Parathyroid adenoma (tissue), 2 donors: Measurements from ENCODE around the gene PDE7B.

Experiments used
- H2AFZ ChIP-seq: fragments of 300-600 bp; sonication (generic); one replicate; pipeline ENCODE4 v1.7.0; 2017; ENCODE audit warnings: antibody characterized with exemption, mild to moderate bottlenecking
- H3K27ac ChIP-seq: fragments of 300-600 bp; sonication (generic); one replicate; pipeline ENCODE4 v1.7.0; 2017
- H3K27me3 ChIP-seq: fragments of 300-600 bp; sonication (generic); one replicate; pipeline ENCODE4 v1.7.0; 2017; ENCODE audit warnings: low read length; ENCODE audit not compliant: control insufficient read depth, insufficient read depth
- H3K36me3 ChIP-seq: fragments of 300-600 bp; sonication (generic); one replicate; pipeline ENCODE4 v1.7.0; 2017; ENCODE audit warnings: low read length; ENCODE audit not compliant: control insufficient read depth, insufficient read depth
- H3K4me1 ChIP-seq: fragments of 300-600 bp; sonication (generic); one replicate; pipeline ENCODE4 v1.7.0; 2017; ENCODE audit warnings: control low read depth
- H3K4me2 ChIP-seq: fragments of 300-600 bp; sonication (generic); one replicate; pipeline ENCODE4 v1.7.0; 2017; ENCODE audit warnings: low read length
- H3K4me3 ChIP-seq: fragments of 300-600 bp; sonication (generic); one replicate; pipeline ENCODE4 v1.7.0; 2017; ENCODE audit warnings: low read depth, low read length
- H3K79me2 ChIP-seq: fragments of 300-600 bp; sonication (generic); one replicate; pipeline ENCODE4 v1.7.0; 2017; ENCODE audit warnings: control low read depth
- H3K9ac ChIP-seq: fragments of 300-600 bp; sonication (generic); one replicate; pipeline ENCODE4 v1.7.0; 2017; ENCODE audit warnings: mild to moderate bottlenecking
- H3K9me3 ChIP-seq: fragments of 300-600 bp; sonication (generic); one replicate; pipeline ENCODE4 v1.7.0; 2017; ENCODE audit warnings: low read length; ENCODE audit not compliant: control insufficient read depth
- TF ChIP-seq, protein P1 (sequence below): fragments of 300-600 bp; sonication (generic); IDR thresholded peaks from one replicate; pipeline ENCODE4 v1.7.0; 2017; ENCODE audit warnings: antibody characterized with exemption, mild to moderate bottlenecking
- donor health status: primary hyperparathyroidism.

The PDE7B gene

DNA sequence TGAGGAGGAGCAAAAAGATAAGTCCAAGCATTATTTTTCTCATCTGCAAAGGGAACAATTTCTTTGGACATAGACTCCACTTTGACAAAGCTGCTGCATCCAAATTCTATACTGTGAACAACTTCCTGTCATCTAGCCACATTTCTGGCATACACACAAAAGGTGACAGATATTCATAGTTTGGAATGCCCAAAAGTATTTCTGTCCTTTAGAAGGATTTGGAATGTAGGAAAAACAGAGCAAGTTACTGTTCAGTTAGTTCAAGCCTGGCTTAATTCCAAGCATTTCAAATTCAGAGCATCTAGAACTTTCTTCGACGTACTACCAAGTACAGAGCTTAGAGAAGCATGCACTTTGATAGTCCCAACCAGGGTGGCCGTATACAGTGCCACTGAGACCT is 134.0 kb downstream of the PDE7B start:
- Histone ChIP-seq H2AFZ (no peak overlapping the region), H3K27ac (no peak overlapping the region), H3K4me3 (no peak overlapping the region), H3K4me1 (no peaks in the 10 kb centered on the region), H3K36me3 (no peaks in the 10 kb centered on the region), H3K79me2 (no peaks in the 10 kb centered on the region), H3K9ac (no peak overlapping the region), H3K27me3 (no peaks in the 10 kb centered on the region), H3K4me2 (no peak overlapping the region), H3K9me3 (no peaks in the 10 kb centered on the region)
- TF ChIP-seq, protein P1, sequence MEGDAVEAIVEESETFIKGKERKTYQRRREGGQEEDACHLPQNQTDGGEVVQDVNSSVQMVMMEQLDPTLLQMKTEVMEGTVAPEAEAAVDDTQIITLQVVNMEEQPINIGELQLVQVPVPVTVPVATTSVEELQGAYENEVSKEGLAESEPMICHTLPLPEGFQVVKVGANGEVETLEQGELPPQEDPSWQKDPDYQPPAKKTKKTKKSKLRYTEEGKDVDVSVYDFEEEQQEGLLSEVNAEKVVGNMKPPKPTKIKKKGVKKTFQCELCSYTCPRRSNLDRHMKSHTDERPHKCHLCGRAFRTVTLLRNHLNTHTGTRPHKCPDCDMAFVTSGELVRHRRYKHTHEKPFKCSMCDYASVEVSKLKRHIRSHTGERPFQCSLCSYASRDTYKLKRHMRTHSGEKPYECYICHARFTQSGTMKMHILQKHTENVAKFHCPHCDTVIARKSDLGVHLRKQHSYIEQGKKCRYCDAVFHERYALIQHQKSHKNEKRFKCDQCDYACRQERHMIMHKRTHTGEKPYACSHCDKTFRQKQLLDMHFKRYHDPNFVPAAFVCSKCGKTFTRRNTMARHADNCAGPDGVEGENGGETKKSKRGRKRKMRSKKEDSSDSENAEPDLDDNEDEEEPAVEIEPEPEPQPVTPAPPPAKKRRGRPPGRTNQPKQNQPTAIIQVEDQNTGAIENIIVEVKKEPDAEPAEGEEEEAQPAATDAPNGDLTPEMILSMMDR = no peak

DNA sequence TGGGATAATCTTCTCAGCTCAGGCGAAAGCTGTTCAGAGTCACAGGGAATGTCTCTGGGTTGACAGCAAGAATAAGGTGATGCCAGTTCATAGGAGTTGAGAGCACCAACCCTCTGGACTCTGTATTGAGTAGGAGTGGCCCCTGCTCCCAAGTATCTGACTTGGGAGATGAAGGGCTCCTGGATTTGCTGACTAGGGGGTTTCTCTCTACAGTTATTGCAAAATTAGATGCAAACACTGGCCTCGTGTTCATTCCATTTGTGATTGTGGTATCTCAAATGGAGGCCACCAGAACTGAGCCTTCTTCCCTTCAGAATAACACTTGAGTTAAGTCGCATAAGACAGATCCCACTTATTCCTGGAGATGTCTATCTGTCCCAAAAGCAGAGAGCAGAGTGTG is 135.7 kb downstream of the PDE7B start:
- Histone ChIP-seq H2AFZ (no peak overlapping the region), H3K36me3 (no peaks in the 10 kb centered on the region)

DNA sequence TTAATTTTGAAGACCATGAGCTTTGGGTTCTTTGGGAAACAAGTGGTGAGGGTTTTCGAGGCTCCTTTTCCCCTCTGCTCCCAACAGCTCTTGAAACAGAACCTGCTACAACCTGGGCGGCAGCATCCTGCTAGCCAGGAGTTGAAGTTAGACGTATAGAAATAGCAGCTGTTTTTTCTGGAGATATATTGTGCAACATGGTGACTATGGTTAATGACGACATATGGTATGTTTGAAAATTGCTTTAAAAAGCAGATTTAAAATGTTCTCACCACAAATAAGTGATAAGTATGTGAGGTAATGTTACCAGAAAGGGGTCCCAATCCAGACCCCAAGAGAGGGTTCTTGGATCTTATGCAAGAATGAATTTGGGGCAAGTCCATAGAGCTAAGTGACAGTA is 138.9 kb downstream of the PDE7B start:
- no peak overlapping the region for H3K27ac ChIP-seq
- no peak overlapping the region for H2AFZ ChIP-seq
- H3K27me3 ChIP-seq = no peaks in the 10 kb centered on the region
- no peaks in the 10 kb centered on the region for H3K4me1 ChIP-seq
- H3K79me2 ChIP-seq = no peaks in the 10 kb centered on the region
- no peak overlapping the region for H3K9ac ChIP-seq
- no peak overlapping the region for H3K4me2 ChIP-seq
- TF ChIP-seq, protein P1 = no peak
- no peaks in the 10 kb centered on the region for H3K9me3 ChIP-seq
- H3K36me3 ChIP-seq = no peaks in the 10 kb centered on the region
- H3K4me3 ChIP-seq = no peak overlapping the region

More for the DNA sequence above, 135.7 kb downstream of the PDE7B start:
- no peaks in the 10 kb centered on the region for H3K9me3 ChIP-seq
- H3K9ac ChIP-seq = no peak overlapping the region
- no peak overlapping the region for H3K4me3 ChIP-seq
- H3K79me2 ChIP-seq = no peaks in the 10 kb centered on the region
- H3K4me2 ChIP-seq = no peak overlapping the region
- H3K27me3 ChIP-seq = no peaks in the 10 kb centered on the region
- no peaks in the 10 kb centered on the region for H3K4me1 ChIP-seq
- H3K27ac ChIP-seq = no peak overlapping the region
- TF ChIP-seq, protein P1 = no peak

DNA sequence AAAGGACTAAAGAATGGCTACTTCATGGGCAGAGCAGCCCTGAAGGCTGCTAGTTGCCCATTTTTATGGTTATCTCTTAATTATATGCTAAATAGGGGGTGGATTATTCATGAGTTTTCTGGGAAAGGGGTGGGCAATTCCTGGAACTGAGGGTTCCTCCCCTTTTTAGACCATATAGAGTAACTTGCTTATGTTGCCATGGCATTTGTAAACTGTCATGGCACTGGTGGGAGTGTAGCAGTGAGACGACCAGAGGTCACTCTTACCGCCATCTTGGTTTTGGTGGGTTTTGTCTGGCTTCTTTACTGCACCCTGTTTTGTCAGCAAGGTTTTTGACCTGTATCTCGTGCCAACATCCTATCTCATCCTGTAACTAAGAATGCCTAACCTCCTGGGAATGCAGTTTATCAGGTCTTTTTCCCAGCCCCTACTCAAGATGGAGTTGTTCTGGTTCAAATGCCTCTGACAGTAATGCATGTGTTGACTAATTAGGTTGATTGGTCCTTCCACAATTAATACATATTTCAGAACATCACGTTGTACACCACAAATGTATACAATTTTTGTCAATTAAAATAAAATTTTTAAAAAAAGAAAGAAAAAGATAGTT is 139.5 kb downstream of the PDE7B start:
- Histone ChIP-seq H3K4me3 (no peak overlapping the region), H3K9me3 (no peaks in the 10 kb centered on the region), H3K4me1 (no peaks in the 10 kb centered on the region), H3K79me2 (no peaks in the 10 kb centered on the region), H3K9ac (no peak overlapping the region), H3K36me3 (no peaks in the 10 kb centered on the region), H3K4me2 (no peak overlapping the region), H3K27ac (no peak overlapping the region), H3K27me3 (no peaks in the 10 kb centered on the region), H2AFZ (no peak overlapping the region)
- TF ChIP-seq, protein P1 = no peak

DNA sequence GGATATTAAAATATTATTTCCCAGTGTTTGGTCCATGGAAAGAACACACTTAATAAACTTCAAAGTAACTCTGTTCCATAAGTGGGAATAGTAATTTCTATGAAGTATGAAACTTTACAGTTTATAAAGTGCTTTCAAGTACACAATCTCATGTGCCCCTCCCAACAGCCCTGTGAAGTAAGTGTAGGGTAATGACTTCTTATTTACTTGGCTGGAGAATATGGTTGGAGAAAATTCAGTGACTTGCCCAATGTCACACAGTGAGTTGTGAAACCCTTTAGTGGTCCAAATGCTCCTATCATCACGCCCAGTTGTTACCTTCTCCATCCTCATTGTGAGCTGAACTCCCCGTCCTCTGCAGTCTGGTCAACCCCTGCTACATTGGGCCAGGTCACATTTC is 141.2 kb downstream of the PDE7B start:
- Histone ChIP-seq H3K4me1 (no peaks in the 10 kb centered on the region), H3K27ac (no peak overlapping the region), H3K79me2 (no peaks in the 10 kb centered on the region), H2AFZ (no peak overlapping the region), H3K9me3 (no peaks in the 10 kb centered on the region), H3K4me3 (no peak overlapping the region), H3K9ac (no peak overlapping the region), H3K27me3 (no peaks in the 10 kb centered on the region), H3K4me2 (no peak overlapping the region), H3K36me3 (no peaks in the 10 kb centered on the region)
- TF ChIP-seq, protein P1 = no peak
